Activated naive CD4-positive, alpha-beta T cell treated with anti-CD3 and anti-CD28 coated beads, Interleukin-2, amount 50 U/mL, for 72 hours (primary cell): ENCODE measurements around the gene TSHZ2. TPM values are rescaled to one million over a fixed set of nuclear protein-coding genes. Genes with fewer than 3 reads are reported as not detected.
"Not testable (repeated sequence)": the region's sequence is repeated elsewhere in the genome, so short reads cannot be mapped to it uniquely, and the experiment has no call there.

Experiments
- ATAC-seq, 2 donors: fragments of 150-1000 bp; cut with Tn5 transposase; 2 replicates each; pipeline ENCODE4 v1.10.0; 2021; ENCODE audit warnings: mild to moderate bottlenecking in 2 of 2, moderate library complexity in 2 of 2
- DNase-seq, 2 donors: peaks; one replicate each; pipeline ENCODE4 v3.0.0; 2021 to 2022; ENCODE audit warnings: low spot score in 2 of 2
- H3K27ac Mint-ChIP-seq, 2 donors: one replicate each; pipeline ENCODE4 v1.8.0; 2022; ENCODE audit warnings: mild to moderate bottlenecking in 2 of 2, mixed read lengths in 2 of 2
- H3K36me3 Mint-ChIP-seq, 2 donors: one replicate each; pipeline ENCODE4 v1.8.0; 2022; ENCODE audit warnings: mixed read lengths in 2 of 2
- H3K9me3 Mint-ChIP-seq, 2 donors: one replicate each; pipeline ENCODE4 v1.8.0; 2022; ENCODE audit warnings: mixed read lengths in 2 of 2
- total RNA-seq, 2 donors: library from RNA; stranded (reverse); gene quantifications; one replicate each; pipeline ENCODE4 v1.2.3, GENCODE V29; 2022

TSHZ2 gene
- total RNA-seq, 2 donors from 2014 or later, result 31.4 to 91.0 TPM

DNA sequence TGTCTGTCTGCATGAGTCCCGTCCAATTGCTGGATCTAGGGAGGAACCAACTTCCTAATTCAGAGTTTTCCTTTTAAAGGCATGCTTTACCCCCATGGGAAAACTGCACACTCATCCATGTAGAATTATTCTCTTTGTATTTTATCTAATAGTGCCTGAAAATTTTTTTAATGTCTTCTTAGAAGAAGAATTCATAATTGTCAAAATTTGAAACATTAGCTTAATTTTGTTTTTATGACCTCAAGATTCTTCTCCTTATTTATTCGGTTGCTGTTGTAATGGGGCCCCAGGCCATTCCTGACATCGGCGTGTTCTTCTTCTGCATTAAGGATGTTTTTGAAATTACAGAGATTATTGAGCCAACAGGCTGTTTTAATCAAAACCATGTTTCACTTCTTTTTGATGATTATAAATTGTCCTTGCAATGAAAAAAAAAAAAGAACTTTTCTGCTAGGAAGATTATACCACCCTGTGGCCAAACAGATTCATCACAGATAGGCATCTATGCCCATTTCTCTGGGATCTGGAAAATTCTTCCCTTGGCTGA, 521.2 kb downstream of the TSHZ2 start:
- DNase-seq (no peak), ATAC-seq (no peak)
- no peak overlapping the region for H3K27ac Mint-ChIP-seq
- peaks cover 6 to 20% of the 10 kb centered on the region in 2 donors for H3K36me3 Mint-ChIP-seq
- peaks cover 7 to 19% of the 10 kb centered on the region in 2 donors for H3K9me3 Mint-ChIP-seq

DNA sequence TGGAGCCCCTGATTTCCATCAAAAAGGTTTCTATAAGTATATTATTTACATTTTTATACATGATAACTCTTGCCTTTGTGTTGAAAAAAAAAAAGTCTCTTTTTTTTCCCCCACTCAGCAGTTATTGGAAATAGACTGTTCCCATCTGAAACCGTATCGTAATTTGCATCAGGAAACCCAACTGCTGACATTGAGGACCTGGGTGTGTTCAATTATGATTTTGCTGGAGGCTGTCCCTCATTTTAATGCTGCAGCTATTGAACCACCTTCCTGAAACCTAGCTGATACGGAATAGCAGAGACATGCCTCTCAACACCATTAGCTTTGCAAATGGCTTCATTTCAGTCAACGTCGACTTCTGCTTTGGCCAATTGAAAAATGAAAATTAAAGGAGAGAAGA, 522.6 kb downstream of the TSHZ2 start:
- Mint-ChIP-seq H3K27ac (no peak overlapping the region), H3K36me3 (peaks cover 6 to 20% of the 10 kb centered on the region in 2 donors), H3K9me3 (peaks cover 7 to 19% of the 10 kb centered on the region in 2 donors)
- no peak for ATAC-seq
- no peak for DNase-seq

DNA sequence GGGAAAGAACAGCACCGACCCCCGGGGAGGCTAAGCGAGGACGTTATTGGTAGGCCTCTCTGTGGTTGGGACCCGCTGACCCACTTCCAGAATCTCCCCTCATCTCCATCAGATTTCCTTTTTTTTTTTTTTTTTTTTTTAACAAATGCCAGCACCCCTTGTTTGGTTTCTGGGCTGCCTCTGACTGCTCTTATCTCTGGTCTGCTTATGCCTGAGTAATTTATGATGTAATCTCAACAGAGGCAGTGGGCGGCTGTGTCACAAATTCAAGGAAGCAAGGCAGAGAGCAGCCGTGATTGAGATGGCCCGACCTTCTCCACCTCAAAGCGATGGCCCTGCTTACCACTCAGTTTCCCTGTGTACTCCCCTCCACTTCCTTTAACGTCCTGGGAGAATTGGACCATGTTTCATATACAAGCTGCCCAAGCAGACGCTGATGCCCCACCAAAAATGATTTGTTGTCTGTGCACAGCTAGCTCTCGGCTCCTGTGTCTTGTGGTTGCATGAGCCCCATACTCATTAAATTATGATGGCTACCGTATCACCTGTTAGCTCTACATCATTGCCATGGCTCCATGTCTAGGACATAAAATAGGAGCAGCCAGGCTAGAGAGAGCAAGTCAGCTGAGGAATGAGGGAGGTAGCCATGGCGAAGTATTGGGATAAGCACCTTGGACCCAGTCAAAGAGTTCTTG, 523.4 kb downstream of the TSHZ2 start:
- ATAC-seq, result no peak
- H3K9me3 Mint-ChIP-seq, result peaks cover 7 to 19% of the 10 kb centered on the region in 2 donors
- H3K27ac Mint-ChIP-seq, result no peak overlapping the region
- no peak for DNase-seq
- H3K36me3 Mint-ChIP-seq, result peaks cover 6 to 20% of the 10 kb centered on the region in 2 donors

DNA sequence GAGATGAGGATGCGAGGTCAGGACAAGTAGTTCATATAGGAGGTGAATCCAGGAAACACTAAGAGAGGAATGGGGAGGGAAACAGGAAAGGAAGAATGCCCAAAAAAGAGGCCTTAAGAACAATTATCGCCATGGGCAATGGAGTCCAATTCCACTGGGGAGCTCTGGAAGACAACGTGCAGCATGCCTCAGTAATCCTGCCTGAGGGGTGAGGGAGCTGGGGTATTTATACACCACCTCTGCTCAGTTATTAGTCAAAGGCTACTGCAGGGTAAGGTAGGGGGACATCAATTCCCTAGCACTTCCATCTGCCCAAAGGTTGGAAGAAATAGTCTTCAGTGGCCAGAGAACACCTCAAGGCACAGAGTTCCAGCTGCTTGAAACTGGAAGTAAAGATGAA, 525.1 kb downstream of the TSHZ2 start:
- DNase-seq (no peak), ATAC-seq (no peak)
- Mint-ChIP-seq H3K9me3 (peaks cover 7 to 19% of the 10 kb centered on the region in 2 donors), H3K27ac (no peak overlapping the region), H3K36me3 (peaks cover 6 to 20% of the 10 kb centered on the region in 2 donors)

DNA sequence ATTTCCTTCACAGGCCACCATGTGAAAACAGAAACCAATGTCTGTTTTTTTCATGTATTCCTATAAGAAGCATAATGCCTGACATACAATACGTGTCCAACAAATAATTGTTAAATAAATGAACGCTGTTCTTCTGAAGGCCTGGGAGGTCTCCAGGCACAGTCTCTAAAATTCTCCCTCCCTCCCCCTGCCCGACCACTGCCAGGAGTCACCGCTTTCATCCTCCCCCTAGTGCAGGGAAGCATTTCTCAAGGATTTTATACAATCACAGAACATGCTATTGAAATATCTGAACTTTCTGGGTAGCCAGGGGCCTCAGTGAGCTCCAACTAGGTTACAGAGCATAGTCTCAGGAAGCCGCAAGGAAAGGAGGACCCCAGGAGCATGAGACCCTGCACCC, 526.2 kb downstream of the TSHZ2 start:
- ATAC-seq (no peak), DNase-seq (no peak)
- H3K9me3 Mint-ChIP-seq, result peaks cover 7 to 19% of the 10 kb centered on the region in 2 donors
- H3K27ac Mint-ChIP-seq, result no peak overlapping the region
- H3K36me3 Mint-ChIP-seq, result peaks cover 6 to 20% of the 10 kb centered on the region in 2 donors

DNA sequence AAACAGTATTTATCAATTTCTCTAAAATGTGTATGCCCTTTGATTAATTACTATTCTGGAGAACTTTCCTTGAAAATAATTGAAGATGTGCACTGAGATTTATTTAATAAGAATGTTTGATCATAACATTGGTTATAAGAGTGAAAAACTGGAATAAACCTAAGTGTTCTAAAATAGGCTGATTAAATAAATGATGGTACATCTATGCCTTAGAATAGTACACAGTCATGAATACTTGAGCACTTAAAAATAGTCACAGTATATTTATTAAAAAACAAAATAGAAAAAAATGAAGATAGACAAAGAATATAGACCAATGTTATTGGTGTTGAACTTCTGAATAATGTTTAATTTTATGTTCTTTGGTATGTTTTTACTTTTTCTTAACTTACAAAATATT, 528.5 kb downstream of the TSHZ2 start:
- Mint-ChIP-seq H3K36me3 (peaks cover 6 to 17% of the 10 kb centered on the region in 2 donors), H3K9me3 (peaks cover 7 to 16% of the 10 kb centered on the region in 2 donors), H3K27ac (no peak overlapping the region)
- DNase-seq (no peak), ATAC-seq (no peak)

DNA sequence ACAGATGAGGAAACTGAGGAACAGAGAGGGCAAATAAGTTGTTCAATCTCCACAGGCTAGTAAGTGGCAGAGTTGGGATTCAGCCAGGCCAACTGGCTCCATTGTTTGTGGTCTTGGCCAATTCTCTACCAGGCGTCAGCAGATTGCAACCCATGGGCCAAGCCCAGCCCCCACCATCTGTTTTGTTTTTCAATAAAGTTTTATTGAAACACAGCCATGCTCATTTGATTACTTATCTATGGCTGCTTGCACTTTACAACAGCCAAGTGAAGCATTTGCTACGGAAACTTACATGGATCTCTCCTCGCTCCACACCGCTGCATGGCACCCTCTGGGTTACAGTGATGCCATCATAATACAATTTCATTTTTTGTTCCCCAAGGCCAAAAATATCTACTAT, 530.7 kb downstream of the TSHZ2 start:
- ATAC-seq, result no peak
- DNase-seq, result no peak
- H3K27ac Mint-ChIP-seq, result peak overlapping the region in 1 of 2 donors; percentile 33
- H3K36me3 Mint-ChIP-seq, result no peaks in the 10 kb centered on the region
- H3K9me3 Mint-ChIP-seq, result peaks cover 0 to 5% of the 10 kb centered on the region in 2 donors

DNA sequence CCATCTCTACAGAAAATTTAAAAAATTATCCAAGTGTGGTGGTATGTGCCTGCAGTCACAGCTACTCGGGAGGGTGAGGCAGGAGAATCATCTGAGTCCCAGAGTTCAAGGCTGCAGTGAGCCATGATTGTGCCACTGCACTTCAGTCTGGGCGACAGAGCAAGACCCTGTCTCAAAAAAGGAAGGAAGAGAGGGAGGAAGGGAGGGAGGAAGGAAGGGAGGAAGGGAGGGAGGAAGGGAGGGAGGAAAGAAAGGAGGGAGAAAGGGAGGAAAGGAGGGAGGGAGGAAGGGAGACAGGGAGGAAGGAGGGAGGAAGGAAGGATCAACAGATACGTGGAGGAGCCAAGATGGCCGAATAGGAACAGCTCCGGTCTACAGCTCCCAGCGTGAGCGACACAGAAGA, 531.4 kb downstream of the TSHZ2 start:
- Mint-ChIP-seq H3K27ac (no peak overlapping the region), H3K36me3 (no peaks in the 10 kb centered on the region), H3K9me3 (no peaks in the 10 kb centered on the region)
- no peak for ATAC-seq
- no peak for DNase-seq

DNA sequence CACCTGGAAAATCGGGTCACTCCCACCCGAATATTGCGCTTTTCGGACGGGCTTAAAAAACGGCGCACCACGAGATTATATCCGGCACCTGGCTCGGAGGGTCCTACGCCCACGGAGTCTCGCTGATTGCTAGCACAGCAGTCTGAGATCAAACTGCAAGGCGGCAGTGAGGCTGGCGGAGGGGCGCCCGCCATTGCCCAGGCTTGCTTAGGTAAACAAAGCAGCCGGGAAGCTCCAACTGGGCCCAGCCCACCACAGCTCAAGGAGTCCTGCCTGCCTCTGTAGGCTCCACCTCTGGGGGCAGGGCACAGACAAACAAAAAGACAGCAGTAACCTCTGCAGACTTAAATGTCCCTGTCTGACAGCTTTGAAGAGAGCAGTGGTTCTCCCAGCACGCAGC, 531.9 kb downstream of the TSHZ2 start:
- not testable (repeated sequence) for H3K27ac Mint-ChIP-seq, H3K36me3 Mint-ChIP-seq, H3K9me3 Mint-ChIP-seq, DNase-seq, ATAC-seq

DNA sequence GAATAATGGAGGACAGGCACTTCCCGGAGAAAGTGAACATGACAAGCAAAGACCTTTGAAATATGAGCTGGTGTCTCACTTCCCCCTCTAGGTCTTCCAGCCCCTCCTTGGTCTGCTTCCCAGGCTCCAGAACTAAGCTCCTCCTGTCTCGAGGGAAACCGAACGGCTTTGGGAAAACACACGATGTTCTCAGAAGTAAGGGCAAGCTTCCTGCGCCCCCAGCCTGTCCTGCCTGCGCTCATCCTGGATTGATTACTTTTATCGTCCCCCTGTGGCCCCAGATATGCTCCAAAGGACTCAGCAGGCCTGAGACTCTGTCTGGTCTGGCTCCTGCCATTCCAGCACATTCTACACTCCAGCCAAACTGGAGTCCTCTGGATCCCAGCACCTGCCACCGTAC, 538.1 kb downstream of the TSHZ2 start:
- no peak for ATAC-seq
- Mint-ChIP-seq H3K36me3 (no peaks in the 10 kb centered on the region), H3K27ac (no peak overlapping the region), H3K9me3 (no peaks in the 10 kb centered on the region)
- DNase-seq, result no peak

DNA sequence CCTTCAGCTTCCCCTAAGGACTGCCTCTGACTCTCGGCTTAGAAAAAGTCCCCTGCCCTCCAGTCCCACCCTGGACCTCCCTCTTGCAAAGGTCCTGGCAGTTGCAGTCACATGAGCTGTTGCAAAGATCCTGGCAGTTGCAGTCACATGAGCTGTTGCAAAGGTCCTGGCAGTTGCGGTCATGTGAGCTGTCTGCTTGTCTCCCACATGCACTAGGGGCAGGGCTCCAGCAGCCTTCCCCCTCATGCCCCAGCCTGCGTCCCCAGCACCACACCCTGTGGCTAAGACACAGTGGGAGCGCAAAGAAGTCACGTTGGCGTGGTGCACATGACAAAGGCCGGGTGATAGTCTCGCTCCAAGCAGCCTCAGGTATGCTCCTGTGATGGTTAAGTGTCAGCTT, 538.5 kb downstream of the TSHZ2 start:
- H3K36me3 Mint-ChIP-seq, result no peaks in the 10 kb centered on the region
- ATAC-seq (no peak), DNase-seq (no peak)
- H3K27ac Mint-ChIP-seq, result no peak overlapping the region
- no peaks in the 10 kb centered on the region for H3K9me3 Mint-ChIP-seq

DNA sequence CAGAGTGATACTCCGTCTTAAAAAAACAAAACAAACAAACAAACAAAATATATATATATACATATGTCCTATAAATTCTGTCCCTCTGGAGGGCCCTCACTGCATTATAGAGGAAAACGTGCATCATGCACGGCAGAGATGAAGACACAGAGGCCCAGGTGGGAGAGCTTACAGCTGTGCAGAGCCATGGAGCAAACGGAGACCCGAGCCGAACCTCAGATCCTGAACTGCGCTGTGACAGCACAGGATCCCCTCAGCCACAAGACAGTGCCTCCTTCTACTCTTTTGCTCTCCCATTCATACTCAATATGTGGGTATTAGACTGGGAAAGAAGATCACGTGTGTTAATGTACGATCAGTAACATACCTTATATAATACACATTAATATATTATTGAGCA, 539.9 kb downstream of the TSHZ2 start:
- DNase-seq (no peak), ATAC-seq (no peak)
- H3K27ac Mint-ChIP-seq, result no peak overlapping the region
- no peaks in the 10 kb centered on the region for H3K36me3 Mint-ChIP-seq
- H3K9me3 Mint-ChIP-seq, result no peaks in the 10 kb centered on the region

DNA sequence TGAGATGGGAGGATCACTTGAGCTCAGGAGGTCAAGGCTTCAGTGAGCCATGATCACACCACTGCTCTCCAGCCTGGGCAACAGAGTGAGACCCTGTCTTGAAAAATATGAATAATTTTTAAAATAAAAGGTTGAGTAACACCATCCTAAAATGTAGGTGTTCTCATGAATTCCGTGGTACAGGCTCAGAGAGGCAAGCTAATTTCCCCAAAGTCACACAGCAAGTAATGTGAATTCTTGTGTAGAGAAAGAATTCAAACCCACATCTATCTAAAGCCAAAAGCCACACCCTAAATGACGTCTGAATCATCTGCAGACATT, 541.0 kb downstream of the TSHZ2 start:
- DNase-seq, result no peak
- H3K27ac Mint-ChIP-seq, result no peak overlapping the region
- H3K9me3 Mint-ChIP-seq, result no peaks in the 10 kb centered on the region
- no peaks in the 10 kb centered on the region for H3K36me3 Mint-ChIP-seq
- ATAC-seq, result no peak

DNA sequence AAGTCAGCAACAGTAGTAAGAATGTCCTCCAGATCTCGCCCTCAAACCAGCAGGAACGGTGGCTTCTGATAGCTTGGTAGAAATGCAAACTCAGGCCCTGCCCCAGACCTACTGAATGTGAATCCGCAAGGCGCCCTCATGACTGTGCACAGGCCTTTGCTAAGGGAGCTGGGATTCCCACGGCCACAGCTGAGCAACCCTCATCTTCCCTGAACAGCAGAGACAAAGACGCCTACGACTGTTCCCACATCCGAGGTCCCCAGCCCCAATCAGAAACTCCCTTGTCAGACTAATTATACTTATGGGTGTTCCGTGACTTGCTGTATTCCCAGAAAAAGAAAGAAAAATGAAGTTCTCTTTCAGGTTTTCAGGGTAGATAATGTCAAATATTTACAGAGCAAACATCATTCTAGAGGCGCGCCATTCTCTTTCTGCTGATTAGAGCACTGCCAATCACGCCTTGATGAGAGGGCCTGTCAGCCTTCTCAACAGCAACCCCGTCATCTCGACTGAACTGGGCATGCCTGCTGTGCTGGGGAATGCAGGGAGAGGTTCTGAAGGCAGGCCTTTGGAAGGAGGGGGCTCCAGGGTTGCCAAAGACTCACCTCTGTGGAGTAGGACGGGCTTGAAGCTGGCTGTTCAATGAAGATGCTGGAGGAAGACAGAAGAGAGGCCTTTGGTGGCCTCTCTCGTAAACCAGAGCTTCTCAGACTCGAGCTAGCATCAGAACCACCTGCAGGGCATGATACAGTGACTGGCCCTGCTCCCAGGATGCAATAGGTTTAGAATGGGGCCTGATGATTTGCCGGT, 541.5 kb downstream of the TSHZ2 start:
- Mint-ChIP-seq H3K9me3 (no peaks in the 10 kb centered on the region), H3K36me3 (no peaks in the 10 kb centered on the region), H3K27ac (no peak overlapping the region)
- DNase-seq (no peak), ATAC-seq (no peak)

DNA sequence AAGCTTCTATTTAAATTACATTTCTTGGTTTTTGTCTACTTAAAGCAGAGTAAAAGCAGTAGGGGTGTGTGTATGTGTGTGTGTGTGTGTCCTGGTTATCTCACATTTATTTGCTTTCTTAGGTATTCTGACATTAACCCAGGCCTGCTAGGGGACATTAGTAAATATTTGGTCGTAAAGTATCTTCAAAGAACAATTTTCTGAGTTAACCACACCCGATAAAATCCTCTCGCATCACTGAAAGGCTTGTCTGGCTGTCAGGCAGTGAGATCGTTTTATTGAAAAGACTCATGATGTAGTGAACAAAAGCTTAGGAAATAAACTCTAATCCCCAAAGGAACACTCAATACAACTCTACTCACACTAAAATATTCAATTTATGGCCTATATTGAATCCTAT, 543.6 kb downstream of the TSHZ2 start:
- Mint-ChIP-seq H3K36me3 (no peaks in the 10 kb centered on the region), H3K27ac (no peak overlapping the region), H3K9me3 (no peaks in the 10 kb centered on the region)
- DNase-seq, result no peak
- ATAC-seq, result no peak

DNA sequence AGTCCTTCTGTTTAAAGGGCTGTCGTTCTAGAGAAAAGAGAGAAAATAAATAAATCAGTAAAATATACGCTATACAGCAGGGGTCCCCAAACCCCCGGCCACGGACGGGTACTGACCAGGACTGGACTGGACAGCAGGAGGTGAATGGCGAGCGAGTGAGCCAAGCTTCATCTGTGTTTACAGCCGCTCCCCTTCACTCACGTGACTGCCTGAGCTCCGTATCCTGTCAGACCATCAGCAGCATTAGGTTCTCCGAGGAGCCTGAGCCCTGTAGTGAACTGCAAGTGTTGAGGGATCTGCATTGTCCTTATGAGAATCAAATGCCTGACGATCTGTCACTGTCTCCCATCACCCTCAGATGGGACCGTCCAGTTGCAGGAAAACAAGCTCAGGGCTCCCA, 545.0 kb downstream of the TSHZ2 start:
- no peaks in the 10 kb centered on the region for H3K9me3 Mint-ChIP-seq
- no peak overlapping the region for H3K27ac Mint-ChIP-seq
- DNase-seq, result no peak
- H3K36me3 Mint-ChIP-seq, result no peaks in the 10 kb centered on the region
- ATAC-seq, result no peak

DNA sequence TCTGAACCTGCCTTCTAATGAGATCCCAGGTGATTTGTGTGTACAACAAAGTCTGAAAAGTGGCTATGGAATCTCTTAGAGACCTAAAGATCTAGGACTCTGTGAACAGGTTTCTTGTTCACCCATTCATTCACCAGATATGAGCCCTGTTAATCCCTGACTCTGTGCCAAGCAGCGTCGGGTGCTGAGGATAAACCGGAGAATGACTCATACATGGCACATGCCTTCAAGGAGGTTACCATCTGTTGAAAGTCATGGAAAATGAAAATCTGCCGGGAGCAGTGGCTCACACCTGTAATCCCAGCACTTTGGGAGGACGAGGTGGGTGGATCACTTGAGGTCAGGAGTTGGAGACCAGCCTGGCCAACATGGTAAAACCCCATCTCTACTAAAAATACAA, 549.3 kb downstream of the TSHZ2 start:
- ATAC-seq, H3K9me3 Mint-ChIP-seq, H3K36me3 Mint-ChIP-seq, DNase-seq: not testable (repeated sequence)
- peak overlapping the region in 1 of 2 donors; percentile 61 for H3K27ac Mint-ChIP-seq

DNA sequence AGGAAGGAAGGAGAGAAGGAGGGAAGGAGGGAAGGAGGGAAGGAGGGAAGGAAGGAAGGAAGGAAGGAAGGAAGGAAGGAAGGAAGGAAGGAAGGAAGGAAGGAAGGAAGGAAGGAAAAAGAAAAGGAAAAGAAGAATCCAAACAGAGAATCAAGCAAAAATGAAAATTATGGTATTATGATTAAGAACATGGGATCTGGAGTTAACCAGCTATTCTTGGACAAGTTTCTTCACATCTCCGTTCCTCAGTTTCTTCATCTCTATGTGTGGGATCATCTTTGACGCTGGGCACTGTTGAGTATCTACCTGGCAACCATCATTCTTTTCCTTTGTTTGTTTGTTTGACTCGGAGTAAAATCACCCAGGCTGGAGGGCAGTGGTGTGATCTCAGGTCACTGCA, 549.9 kb downstream of the TSHZ2 start:
- Mint-ChIP-seq H3K27ac (peak overlapping the region in 1 of 2 donors; percentile 61), H3K36me3 (no peaks in the 10 kb centered on the region), H3K9me3 (no peaks in the 10 kb centered on the region)
- ATAC-seq (no peak), DNase-seq (no peak)
